ENCODE measurements around the gene ZNF629.
A peak's percentile ranks its signal among the peaks of the same experiment; 100 is the strongest.
"Not testable (repeated sequence)": the region's sequence is repeated elsewhere in the genome, so short reads cannot be mapped to it uniquely, and the experiment has no call there.

ZNF629 gene

DNA sequence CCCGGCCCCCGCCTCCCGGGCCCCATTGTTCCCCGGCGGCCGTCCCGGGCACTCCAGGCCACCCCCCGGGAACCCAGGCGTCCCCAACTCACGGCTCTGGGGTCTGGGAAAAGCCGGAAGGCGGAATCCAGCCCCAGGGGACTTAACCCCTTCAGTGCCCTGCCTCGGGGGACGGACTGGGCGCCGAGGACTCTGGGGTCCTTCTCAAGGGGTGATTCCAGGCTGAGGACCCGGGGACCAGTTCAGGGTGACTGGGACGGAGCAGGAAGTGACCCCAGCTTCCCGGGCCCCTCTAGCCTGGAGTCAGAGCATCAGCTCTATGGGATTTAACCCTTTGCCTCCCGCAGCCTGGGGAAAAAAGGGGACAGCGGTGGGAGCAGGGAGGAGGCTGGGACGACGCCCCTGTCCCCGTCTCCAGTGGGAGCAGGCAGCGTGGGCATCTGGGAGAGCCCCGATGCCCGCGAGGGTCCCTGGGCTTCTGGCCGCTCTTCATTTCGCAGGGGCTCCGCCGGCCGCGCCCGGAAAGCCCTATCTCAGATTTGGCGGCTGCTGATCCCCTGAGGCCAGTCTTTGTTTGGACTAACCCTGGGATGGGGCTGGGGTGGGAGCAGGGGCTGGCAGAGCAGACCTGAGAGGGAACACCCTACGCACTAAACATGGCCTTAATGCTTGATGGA, at the start of gene ZNF629:
Gene ZNF629, minus strand, starts transcription at position 270 of the 677 bp plus-strand sequence. CDS start 2,723 bp downstream, outside the sequence.
- DNase-seq, result no peak

DNA sequence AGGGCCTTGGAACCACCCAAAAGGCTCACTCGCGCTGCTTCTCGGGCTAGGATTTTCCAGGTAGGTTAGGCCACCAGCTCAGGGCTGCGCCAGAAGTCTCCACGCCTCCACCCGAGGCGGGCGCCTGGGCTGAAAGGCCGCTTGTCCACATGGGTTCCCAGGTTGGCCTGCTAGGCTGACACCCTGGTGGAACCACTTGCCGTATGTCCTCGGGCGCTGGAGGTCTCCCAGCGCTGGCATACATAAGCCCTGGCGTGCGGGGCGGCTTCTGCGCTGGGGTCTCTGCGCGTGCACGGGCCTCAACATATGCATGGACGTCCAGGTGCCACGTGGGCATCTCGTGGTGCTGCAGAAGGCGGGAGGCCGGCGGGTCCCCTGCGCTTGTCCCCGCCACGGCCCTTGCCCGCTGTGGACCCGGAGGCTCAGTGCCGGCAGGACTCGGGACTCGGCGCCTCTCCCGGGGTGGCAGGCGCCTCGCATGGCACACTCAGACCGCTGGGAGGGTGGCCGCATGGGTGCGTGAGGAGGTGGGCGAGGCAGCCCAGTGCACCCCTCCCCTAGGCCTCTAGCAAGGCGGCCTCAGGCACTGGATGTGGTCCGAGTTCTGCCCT, 47.2 kb upstream of the ZNF629 start:
- no peak for DNase-seq

DNA sequence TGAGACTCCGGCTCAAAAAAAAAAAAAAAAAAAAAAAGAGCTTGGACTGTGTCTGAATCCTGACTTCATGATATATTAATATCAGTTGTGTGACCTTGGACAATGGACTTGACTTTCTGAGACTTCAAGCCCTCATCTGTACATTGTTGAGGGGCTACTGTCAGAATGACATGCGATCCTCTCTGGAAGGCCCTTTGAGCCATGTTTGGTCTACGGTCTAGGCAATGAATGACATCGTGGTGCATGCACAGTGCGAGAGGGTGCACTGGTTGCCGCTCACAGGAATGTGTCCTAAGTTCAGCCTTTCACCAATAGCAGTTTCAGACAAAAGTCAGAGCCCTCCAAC, 43.0 kb upstream of the ZNF629 start:
- no peak for DNase-seq

DNA sequence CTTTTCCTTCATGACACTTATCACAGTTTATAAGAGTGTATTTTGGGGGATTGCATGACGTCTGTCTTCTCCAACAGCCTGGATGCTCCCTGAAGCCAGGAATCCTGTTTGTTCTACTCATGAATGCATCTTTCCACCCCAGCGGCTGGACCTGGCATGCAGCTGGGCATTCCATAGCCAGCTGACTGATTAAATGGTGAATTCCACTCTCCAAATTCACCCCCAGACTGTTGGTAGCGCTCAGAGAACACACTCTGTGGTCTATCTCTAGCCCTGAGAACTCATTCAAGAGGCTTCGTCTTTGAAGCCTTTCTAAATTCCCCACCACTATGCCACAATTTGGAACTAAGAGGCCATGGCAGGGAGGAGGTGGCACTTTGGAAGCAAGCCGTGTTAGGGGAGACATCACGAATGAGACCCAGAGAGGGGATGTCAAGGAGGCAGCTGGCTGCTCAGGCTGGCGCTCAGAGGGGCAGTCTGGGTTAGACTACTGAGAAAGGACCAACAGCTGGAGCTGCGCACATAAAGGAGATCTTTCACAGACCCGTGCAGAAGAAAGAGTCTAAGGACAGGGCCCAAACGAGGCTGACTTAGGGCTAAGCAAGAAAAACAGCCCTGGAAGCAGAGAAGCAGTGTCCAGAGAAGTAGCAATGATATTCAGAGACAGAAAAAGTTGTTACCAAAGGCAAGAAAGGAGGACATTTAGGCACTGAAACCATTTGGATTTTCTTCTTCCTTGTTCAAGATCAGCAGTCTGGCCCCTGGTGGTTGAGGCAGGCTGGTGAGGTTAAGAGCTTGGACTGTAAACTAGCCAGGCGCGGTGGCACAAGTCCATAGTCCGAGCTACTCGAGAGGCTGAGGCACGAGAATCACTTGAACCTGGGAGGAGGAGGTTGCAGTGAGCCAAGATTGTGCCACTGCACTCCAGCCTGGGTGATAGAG, 42.4 kb upstream of the ZNF629 start:
- no peak for DNase-seq

DNA sequence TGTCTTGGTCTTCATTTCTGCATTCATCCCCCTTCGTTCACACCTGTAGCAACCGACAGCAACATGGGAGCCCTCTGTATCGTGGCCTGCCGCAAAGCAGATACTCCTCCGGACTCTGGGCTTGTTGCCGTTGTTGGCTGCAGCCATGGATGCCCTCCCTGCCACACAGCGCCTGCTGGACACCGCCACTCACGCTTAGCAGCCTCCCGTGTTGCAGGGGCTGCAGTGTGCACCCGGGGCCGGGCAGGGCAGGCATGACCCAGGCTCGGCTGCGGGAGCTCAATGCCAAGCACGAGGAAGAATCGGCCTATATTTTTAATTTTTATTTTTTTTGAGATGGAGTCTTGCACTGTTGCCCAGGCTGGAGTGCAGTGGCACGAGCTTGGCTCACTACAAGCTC, 34.9 kb upstream of the ZNF629 start:
- DNase-seq, result no peak

DNA sequence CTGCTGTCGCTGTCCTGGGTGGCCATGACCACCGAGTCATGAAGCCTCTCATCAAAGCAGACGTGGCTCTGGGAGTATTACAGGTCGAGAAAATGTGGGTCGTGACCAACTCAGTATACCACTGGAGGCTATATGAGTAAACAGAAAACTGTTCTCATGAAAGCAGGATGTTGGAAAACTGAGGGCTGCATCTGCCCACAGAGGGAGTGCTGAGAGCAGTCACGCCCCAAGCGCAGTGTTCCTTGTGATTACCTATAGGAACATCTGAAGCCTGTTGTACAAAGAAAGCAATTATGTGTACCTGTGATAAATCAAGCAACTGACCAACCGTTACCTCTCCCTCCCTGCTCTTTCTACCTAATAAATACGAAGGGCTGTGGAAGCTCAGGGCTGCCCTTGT, 34.4 kb upstream of the ZNF629 start:
- not testable (repeated sequence) for DNase-seq

DNA sequence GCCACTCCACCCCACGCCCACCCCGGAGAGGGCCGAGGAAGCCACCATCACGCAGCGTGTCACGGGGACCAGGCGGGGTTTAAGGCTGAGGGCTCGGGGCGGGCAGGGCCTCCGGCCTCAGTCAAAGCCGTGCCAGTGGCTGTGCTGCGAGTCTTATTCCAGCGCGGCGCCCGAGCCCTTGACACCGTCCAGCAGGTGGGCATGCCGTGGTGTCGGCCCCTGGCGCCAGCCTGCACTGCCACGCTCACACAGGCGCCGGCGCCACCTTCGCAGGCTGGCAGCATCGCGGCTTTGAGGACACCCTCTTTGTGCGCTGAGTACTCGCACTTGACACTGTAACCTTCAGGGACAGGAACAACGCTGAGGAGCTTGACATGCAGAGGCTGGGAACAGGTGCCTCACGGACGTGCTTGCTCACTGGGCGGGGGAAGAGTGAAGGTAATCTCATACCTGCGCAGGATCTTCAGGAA, 34.0 kb upstream of the ZNF629 start:
- no peak for DNase-seq

DNA sequence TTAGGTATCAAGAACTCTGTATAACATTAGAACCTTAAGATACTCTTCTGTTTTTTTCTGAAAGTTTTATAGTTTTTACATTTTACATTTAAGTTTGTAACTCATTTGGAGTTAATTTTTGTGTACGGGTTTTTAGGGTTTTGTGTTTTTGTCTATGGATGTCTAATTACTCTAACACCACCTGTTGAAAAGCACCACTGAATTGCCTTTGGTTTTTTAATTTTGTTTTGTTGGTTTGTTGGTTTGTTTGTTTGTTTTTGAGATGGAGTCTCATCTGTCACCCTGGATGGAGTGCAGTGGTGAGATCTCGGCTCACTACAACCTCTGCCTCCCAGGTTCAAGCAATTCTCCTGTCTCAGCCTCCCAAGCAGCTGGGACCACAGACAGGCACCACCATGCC, 29.8 kb upstream of the ZNF629 start:
- DNase-seq, result no peak

DNA sequence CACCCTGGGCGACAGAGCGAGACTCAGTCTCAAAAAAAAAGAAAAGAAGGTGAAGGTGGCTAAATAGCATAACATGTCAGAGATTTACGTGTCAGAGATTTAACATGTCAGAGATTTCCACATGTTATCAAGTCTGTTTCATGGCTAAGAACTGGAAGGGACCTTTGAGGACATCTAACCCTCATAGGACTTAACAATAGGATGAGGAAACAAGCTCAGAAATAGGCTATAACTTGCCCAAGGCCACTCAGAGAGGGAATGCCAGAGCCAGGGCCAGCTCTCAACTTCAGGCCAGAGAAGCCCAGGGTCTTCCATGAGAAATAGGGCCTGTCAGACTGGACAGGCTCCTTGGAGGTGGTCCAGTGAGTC, 26.8 kb upstream of the ZNF629 start:
- no peak for DNase-seq

DNA sequence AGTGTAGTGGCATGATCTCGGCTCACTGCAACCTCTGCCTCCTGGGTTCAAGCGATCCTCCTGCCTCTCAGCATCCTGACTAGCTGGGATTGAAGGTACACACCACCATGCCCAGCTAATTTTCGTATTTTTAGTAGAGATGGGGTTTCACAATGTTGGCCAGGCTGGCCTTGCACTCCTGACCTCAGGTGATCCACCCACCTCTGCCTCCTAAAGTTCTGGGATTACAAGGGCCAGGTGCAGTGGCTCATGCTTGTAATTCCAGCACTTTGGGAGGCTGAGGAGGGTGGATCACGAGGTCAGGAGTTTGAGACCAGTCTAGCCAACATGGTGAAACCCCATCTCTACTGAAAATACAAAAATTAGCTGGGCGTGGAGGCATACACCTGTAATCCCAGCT, 22.7 kb upstream of the ZNF629 start:
- not testable (repeated sequence) for DNase-seq

DNA sequence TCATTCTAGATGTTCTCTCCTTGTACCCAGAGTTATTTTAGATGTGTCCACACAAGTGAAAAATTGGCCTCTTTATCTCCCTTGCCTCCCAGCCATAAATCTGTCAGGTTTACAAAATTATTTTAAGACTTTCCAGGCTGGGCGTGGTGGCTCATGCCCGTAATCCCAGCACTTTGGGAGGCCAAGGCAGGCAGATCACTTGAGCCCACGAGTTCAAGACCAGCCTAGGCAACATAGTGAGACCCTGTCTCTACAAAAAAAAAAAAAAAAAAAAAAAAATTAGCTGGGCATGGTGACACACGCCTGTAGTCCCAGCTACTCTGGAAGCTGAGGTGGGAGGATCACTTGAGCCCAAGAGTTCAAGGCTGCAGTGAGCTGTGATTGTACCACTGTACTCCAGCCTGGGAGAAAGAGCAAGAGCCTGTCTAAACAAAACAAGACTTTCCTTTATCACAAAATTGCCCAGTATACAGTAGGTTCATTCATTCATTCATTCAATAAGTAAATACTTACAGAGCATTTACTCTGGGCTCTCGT, 22.0 kb upstream of the ZNF629 start:
- DNase-seq, result not testable (repeated sequence)

DNA sequence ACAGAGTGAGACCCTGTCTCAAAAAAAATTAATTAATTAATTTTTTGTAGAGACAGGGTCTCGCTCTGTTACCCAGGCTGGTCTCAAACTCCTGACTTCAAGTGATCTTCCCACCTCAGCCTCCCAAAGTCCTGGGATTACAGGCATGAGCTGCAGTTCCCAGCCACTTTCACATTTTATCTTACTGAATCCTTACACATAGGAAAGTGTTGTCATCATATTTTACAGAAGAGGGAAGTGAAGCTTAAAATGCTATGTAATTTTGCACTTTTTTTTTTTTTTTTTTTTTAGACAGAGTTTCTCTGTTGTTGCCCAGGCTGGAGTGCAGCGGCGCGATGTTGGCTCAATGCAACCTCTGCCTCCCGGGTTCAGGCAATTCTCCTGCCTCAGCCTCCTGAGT, 21.1 kb upstream of the ZNF629 start:
- DNase-seq, result no peak

DNA sequence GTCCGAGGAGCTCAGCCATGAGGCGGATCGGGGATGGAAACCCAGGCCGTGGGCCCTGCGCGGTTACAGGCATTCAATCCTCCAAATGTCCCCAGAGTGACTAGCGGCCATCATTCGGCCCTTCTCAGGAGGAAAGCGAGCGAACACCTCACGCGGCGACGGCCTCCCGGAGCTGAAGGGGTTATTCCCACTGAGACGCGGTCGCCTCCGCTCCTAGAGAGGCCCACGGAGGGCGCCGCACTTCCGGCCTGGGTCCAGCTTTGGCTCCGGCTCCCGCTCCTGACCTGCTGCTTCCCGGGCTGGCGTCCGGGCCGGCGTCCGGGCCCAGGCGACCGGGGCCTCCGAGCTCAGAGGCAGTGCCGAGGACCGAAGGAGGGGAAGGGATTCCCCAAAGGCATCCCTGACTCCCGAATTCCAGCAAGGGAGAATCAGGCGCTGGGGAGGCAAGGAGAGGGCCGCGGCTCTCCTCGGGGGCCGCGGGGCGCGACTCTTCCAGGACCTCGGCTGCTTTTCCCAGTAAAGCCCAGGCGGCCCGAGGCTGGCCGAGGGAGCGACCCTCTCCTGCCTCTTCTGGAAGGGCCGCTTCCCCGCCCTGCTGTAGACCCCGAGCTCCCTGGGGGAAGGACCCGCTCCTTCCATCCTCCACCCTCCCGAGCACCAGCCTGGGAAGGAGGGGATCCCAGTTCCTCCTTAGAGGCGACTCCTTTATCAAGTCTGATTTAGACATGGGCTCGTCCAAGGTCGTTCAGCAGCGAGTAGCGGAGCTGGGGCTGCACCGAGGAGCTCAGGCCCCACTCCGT, 18.6 kb upstream of the ZNF629 start:
- peak; percentile 36 for DNase-seq

DNA sequence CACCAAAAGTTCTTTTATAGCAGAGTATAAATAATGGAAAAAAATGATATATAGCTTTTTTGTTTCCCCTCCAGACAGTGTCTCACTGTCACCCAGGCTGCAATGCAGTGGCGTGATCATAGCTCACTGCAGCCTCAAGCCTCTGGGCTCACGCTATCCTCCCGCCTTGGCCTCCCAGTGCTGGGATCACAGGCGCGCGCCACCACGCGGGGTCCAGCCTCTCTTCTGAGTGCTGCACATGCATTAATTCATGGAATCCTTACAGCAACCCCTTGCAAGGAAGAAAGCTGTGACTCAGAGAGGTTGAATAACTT, 18.0 kb upstream of the ZNF629 start:
- DNase-seq, result no peak

DNA sequence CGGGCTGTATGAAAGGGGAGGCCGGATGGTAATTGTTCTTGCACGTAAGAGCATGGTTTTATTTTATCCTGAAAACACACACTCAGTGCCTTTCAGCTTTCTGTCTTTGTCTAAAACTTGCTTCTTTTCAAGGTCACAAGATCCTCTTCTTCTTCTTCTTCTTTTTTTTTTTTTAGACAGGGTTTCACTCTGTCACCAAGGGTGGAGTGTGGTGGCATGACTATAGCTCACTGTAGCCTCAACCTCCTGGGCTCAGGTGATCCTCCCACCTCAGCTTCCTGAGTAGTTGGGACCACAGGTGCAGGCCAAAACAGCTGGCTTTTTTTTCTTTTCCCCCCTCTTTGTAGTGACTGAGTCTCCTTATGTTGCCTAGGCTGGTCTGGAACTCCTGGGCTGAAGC, 15.9 kb upstream of the ZNF629 start:
- DNase-seq, result no peak

DNA sequence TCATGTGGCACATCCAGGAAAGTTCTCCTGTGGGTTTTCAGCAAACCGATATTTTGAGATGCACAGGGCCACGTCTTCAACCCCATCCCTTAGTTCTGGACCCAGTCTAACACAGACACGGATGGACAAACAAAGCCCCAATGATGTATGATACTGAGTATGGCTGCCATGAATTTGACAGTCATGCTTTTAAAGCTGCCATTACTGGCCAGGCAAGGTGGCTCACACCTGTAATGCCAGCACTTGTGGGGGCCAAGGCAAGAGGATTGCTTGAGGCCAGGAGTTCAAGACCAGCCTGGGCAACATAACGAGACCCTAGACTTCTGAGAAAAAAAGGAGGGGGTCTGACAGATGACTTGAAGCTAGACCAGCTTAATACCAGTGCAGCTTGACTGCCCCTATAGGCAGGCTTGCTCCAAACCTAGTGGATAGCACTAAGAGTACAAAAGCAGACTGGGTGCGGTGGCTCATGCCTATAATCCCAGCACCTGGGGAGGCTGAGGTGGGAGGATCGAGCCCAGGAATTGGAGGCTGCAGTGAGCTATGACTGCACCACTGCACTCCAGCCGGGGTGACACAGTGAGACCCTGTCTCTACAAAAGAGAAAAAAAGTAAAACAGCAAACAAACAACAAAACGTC, 10.8 kb upstream of the ZNF629 start:
- DNase-seq, result no peak

DNA sequence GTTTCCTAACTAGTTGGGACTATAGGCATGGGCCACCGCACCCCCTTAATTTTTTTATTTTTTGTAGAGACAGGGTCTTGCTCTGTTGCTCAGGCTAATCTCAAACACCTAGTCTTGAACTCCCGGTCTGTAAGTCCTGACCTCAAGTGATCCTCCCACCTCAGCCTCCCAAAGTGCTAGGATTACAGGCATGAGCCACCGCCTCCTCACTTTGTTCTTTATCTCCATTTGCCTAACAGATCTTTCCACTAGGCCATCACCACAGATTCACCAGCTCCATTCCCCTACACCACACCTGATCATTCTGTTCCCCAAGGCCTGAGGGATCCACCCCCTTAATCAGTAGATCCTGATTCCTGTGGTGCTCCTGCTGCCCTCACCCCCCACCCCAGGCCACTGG, 7.6 kb upstream of the ZNF629 start:
- DNase-seq, result no peak

DNA sequence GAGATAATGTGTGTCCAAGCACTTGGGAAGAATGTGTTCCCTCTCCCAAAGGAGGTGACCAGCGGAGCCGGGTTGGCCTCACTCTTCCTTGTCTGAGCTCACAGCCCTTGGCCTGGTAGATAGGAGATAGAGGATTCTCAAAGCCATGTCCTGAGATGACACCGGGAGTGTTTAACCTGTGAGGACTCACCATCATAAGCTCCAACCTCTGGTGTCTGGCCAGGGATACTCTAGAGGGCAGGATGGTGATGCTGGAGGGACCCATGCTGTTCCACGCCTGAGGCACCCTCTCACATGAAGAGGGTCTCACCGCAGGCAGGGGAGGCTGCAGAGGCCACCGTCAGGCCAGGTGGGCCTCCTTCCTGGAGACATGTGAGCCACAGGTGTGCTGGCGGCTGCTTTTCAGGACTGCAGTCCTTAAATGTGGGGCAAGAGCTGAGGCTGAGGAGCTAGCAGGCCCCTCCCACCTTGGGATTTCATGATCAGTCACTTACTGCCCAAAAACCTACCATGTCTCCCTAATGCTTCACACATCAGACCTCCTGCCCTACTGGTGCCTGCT, 6.6 kb upstream of the ZNF629 start:
- DNase-seq, result no peak

DNA sequence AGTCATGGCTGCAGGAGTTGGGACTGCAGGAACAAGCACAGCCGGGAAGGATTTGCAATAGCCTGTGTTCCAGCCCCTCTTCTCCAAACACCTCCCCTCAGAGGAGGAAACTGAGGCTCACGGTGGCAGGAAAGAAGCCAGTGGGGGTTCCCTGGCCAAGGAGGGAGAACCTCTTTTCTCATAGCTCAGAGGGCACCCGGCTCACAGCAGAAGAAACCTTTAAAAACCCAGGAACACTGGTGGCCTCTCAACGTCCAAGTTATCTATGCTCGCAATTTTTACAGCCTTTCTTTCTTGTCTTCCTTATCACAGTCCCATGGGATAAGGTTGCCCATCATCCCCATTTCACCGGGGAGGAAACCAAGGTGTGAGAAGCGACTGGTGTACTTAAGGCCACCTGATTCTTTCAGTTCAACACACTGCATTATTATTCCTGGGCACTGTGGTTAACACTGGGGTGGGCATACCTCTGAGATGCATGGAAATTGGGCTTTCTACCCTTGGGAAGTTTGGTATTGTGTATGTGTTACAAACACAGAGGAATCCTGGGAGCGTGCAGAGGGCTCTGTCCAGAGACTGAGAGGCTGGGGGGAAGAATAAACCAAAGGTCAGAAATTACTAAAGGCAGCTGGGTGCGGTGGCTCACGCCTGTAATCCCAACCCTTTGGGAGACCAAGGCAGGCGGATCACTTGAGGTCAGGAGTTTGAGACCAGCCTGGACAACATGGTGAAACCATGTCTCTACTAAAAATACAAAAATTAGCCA, 791 bp upstream of the ZNF629 start:
- DNase-seq, result no peak

DNA sequence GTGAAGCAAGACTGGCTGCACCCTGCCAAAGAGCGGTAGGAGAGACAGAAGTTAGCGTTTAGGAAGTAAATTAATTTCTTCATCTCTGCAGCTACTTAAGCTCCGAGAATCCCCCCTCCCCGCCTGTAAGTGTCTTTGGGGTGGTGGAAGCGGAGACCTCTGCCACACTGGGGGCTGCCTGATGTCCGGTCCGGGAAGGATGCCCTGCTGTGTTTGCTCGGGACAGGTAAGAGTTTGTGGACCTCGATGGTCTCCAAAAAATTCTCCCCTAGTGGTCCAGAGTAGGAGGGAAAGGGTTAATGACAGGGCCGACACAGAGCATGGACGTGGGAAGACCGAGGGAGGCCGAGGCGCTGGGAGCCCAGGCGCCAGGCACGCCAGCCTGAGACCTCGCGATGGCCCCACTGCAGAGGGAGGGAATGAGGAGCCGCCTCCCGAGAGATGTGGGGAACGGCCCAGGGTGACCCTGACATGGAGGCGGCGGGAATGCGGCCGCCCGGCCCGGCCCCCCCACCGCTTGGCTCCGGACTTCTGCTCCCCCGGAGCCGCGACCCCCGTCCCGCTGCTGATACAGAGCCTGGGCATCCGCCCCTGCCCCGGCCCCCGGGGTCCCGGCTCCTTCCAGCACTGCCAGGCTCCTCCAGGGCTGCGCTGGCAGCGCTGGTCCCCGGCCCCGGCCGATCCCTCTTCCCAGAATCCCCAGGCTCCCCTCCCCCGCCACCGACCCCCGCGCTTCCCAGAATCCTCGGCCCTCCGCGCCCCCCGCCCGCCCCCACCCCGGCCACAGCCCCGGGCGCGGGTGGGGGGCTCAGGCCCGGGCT, 680 bp downstream of the ZNF629 start:
- no peak for DNase-seq
